GM18508 (cell line): ENCODE data around the gene SOX6.

Experiments used
- ATAC-seq: cut with Tn5 transposase; IDR thresholded peaks from one replicate; pipeline ENCODE4 v1.9.1; 2021; ENCODE audit warnings: moderate number of reproducible peaks; ENCODE audit not compliant: insufficient read depth, unreplicated experiment

Gene SOX6

DNA sequence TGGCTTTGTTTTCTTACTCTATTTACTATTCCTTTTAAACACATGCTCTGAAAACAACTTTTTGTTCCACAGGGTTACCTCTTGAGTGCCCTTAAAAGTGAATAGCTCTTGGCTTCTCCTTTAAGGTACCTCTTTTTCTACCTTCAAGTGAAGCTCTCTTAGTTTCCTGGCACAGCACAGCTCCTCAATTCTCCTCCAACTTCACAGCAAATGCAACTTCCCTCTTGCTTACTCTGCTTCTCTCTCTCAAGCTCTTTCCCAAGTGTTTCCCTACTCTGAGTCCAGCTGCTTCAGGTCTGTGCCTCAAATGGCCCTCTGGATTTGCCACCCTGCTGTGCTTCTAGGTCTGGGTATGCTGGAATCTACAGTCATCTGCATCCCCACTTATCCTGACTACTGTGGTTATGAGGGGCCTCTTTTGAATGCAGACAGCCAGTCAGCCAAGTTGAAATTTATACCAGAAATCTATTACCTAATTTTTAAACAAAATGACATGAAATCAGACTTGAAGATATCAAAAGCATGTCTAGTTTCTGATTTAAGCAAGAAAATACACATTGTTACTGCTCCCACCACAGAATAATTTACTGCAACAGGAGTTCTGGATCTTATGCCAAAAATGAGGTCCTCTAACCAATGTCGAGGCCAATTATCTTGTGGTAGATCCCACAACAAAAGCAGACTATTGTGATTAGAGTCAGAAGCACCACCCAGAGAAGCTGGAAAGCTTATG is 371.1 kb downstream of the SOX6 start:
- no peak for ATAC-seq

DNA sequence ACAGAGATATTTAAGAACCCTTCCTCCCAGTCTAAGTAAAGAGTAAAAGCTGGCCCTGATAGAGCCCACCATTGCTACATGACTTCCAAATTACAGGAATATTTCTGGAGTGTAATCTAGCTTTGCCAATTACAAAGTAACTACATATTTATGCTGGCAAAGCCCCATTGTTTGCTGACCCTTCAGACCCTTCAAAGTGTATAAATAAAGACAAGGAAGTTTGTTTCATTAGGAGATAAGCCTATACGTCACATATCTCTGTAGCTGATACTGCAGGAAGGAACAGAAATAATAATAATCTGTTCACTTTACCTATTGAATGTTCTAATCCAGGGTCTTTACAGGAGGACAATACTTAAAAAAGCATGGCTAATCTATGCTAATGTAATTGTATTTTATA is 375.1 kb downstream of the SOX6 start:
- no peak for ATAC-seq

DNA sequence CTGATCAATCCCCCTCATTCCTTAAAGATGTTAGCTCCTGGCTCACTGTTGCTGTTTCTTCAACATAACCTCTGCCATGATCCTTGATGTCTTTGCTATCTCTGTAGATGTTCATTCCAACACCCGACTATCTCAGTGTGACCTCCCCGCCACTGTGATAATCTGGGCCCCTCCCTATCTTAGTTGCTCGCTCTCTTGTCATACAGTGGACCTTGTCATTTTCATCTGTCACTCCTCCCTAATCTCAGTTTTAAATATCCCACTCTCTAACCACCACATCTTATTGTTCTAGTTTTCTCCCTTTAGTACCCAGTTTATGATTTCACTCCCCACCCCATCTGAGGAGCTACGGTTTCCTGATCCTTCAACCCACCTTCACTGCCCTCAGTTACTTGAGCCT is 379.2 kb downstream of the SOX6 start:
- no peak for ATAC-seq

DNA sequence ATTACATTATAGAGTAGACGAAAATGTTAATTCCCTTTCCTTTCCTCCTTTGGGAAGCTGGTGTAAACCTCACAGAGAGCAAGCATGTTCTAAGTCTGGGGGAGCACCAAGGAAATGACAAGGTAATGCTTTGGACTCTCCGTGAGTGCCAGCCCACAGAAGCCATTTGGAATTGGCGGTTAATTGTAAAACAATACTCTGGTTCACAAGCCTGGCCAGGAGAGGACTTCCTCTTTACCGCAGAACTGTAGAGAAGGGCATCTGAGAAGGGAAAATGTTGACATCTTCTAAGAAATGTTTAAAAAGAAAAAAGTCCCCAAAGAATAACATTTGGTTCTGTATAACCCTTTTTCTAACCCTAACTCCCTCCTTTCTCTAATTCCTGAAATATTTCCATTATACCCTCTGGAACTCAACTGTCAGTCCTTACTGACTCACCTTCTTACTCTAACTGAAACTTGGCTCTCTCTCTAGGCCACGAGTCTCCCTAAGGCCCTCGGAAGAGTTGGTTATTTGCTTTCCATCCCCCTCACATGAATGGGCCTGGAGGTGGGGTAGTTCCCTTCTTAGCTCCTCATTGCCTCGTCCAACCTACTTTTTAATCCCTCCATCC is 379.8 kb downstream of the SOX6 start:
- ATAC-seq: no peak

DNA sequence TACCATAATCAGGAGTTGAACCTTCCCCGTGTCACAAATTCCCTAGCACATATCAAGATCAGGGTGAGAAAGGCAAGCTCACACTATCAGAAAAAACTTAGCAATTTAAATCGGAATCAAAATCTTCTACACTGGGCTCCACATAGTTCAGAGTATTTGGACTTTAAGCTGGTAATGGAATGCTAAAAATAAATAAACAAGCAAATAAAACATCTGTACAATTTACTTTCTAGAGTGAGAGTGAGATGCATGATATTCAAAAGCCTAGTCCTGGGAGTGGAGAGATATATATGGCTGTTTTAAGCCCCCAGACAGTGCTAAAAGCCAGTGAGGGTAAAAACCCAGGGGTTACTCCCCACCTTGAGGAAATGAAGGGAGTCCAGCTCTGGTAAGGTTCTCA is 380.6 kb downstream of the SOX6 start:
- no peak for ATAC-seq

DNA sequence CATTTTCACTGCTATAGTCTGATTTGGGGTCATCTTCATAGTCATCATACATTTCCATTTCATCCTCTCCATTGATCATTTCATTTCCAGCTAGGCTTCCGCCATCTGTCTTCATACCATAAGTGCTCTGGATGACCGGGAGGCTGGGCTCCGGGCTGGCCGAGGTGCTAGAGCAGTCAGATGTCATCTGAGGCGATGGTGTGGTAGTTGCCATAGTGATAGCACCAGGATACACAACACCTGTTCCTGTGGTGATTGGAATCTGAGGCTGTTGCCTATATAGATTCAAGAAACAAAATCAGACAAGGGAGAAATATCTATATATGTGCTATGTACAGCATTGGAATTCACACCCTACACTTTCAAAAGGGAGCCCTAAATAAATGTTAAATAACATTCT is 383.5 kb downstream of the SOX6 start:
- no peak for ATAC-seq

DNA sequence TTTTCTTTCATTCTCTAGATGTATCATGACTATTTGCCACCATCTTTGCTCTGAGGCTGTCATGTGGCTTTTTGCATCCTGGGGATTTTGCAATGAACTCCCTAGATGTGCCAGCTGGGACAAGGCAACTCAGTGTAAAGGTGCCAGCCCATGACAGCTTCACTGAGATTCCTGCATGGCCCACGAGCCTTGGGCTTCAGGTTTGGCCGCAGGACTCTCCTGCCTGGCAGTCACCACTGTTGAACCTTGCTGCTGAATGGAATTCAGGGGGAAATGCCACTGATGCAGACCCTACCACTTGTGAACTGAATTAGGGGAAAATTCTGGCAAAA is 385.2 kb downstream of the SOX6 start:
- ATAC-seq: no peak

DNA sequence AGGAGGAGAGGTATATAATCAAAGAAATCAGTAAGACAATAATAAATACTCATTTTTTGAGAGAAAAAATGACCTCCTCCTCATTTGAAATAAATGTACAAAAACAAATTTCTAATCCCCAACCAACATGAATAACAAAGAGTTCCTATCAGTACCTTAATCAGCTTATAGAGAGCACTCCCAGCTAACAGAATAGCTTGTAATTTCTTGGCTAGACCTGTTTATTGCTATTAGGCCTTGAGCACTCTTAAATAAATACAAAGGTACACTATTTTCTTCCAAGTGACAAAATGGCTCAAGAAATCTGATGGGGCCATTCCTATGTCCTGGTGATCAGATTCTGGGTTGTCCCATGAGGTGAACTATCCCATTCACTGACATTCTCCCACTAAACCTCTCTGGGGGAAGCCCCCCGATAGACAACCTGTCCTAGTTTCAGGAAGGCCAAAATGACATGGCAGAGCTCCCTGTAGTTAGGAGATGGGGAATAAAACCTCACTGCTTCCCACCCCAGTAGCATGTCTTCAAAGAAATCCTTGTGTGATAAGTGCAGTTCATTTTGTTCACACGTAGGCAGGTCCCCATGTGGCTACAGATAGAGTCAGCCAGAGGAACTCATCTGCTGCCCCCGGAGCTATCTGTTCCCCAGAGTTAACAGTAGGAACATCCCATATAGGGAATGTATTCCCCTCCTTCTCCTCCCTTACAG is 385.7 kb downstream of the SOX6 start:
- no peak for ATAC-seq

DNA sequence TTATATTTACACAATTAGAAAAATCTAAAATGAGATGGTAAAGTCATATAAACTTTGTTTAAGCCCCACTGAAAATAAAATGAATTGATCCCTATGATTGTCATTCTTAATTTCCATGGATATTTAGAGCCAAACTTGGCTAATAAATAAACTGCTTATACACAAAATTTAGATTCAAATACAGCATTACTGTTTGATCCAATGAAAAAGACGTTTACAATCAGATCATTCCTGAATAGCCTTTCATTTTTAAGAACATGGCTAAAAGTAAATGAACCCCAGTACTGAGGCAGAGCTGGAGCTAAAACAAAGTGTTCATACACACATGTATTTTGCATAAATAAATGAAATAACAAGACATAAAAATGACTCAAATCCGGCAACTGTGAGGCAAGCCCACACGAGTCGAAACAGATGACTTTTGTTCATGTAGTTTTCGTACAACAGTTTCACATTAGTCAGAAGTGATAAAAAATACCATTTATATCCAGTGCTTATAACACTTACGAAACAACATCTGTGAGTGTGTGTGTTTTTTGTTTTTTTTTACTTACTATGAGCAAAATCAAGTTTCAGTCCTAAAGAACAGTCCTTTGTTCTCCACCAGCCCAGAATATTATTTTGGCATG is 386.5 kb downstream of the SOX6 start:
- no peak for ATAC-seq

DNA sequence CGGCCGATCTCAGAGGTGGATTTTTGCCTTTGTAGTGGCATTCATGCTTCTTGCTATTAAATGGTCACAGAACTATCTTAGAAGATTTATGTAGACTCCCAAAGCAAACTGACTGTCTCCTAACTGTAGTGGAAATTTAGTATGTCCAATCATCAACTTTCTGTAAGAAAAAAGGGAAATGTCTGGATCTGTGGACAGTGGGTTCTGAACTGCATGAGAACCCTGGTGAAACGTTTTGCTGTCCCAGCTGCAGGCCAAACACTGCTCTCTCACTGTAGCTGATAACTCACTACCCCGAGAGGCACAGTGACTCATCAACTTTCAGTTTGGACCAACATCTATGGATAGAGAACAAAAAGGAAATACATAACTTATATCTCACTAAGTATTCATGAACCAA is 387.1 kb downstream of the SOX6 start:
- ATAC-seq: peak; percentile 66

DNA sequence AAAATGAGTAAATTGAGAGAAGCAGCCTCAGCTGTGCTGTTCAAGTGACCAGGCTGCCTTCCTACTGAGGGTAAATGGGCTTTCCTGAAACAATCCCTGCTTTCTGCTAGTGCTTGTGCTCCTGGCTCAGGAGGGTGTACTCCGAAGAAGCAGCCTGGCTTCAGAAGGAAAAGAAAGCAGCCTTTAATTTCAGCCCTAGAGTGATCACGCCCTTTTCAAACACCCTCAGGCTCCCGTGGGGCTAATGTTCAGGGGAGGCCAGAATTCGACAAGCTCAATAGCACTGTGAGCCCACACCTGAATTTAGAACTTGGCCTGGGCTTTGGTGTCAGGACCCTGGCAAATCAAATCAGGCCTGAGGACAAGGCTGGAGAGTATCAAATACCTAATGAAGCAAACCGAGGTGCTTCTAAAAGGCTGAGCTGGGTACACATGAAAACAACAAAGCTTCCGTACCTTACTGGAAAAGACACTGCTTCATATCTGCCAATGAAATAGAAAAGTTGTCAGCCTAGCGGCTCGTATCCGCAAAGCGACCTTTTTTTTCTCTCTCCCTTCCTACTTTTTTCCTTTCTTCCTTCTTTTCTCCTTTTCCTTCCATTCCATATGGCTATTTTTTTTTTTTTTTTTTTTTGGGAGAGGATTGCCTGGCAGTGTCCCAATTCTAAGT is 387.8 kb downstream of the SOX6 start:
- ATAC-seq: no peak

DNA sequence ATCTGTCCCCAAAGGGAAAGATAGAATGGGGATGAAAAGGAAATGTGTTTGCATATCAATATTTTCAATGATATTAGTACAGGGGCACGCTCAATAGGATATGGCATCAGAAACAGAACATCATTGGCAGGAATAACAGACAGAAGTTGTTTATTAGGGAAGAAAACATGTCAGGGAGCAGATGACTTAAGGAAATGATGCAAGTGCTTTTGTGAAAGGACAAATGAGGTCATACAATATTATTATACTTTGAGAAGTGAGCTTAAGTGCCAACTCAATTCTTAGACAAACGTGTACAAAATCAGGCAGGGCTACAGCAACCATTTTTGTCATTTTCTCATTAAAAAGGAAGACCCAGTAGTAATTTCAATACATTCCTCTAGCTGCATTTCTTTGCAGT is 388.4 kb downstream of the SOX6 start:
- ATAC-seq: no peak

DNA sequence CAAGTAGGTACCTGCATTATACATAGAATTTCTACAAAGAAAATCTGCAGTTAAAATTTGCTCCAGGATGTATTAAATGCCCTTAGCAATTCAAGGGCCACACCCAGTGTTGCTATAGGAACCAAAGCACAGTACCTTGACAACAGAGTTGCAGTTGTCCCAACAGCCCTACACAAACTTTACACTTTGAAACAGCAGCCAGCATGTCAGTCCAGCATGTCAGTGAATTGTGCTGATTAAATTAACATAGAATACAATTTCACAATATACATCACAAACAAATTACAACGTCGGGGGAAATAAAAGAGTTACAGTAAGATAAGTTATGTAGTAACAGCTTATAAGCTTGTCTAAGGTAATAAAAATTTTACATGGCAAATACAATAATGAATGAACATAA is 389.2 kb downstream of the SOX6 start:
- ATAC-seq: no peak

DNA sequence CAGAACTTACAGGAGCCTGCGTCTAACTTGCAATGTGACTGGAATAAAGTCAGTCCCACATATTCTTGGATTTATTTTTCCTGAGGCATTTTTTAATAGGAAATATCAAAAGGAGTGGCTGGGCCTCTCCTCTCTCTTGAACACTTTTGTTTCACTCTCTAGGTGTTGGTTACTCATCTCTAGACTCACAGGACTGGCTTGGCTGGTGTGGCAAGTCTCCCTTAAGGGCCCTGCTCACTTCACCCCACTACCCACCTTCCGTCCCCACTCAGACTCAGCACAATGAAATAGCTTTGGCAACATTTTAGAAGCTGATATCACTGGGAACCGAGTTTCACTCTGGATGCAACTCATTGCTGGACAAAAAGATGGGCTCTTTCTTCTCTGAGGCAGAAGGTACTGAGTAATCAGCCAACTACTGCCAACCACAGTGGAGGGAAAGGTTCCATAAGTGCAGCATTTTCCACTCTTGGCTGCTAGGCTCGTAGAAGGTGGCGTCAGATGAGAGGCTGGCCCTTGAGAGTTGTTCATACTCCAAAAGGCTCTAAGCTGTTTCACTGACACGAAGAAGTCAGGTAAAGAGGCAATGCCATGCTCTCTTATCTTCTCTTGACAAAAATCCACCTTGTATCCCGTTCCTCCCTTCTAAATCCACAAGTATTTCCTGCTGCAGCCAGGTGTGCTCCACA is 390.6 kb downstream of the SOX6 start:
- ATAC-seq: no peak

DNA sequence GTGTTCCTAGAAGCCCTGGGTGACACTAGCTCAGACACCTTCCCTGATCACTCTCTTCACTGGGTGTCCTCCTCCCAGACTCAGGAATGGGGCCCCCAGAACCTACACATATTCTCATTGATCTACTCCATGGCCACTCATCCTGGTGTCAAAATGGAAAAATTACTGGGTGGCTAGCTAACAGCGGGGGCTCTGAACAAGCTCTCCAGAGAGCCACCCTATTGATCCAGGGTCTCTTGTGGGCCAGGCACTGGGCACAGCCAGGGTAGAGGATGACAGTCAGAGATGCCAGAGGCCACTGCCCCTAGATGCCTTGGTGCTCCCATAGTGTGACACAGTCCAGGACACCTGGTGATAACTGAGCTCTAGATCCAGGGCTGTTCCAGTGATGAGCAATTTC is 393.1 kb downstream of the SOX6 start:
- no peak for ATAC-seq

DNA sequence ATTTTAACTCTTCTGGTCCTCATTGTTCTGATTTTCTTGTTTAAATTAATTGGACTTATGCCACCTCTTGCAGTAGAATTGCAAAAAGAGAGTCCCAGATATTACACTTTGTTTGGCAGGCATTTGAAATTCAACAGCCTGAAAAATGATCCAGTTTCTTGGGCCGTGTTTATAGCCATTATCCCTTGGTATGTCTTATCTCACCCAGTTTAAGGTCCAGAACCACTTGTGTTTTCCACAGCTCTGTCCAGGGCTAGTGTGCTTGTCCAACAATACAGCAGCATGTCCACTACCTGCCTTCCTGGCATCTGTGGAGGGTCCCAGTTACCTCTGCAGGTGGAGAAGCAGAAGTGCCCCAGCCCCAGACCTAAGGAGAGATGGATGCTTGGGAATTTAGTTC is 397.4 kb downstream of the SOX6 start:
- ATAC-seq: no peak

DNA sequence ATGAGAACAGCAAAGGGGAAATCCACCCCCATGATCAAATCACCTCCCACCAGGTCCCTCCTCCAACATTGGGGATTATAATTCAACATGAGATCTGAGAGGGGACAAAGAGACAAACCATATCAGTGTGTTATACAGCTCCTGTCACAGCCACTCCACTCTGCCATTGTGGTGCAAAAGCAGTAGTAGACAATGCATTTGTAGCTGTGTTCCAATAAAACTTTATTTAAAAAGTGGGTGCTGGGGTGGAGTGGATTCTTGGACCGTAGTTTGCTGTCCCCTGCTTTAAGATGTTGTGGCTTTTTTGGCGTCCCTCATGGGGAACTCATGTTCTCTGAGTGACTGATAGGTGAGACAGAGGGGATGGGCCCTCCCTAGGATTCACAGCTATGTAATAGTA is 399.1 kb downstream of the SOX6 start:
- no peak for ATAC-seq

DNA sequence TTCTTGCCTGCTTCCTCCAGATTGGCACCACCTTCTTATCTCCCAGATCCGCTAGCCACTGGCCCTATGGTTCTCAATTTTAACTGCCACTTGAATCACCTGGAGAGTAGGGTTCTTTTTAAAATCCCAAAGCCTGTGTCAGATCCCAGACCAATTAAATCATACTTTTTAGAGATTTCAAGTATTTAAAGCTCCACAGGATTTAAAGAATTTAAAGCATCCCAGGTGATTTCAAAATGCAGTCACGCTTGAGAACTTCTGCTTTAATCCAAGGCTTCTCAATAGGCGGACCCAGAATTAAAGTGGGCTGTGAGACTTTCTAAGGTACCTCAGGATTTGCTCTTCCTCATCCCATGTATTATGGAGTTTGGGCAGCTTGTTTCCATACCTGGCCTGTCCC is 400.0 kb downstream of the SOX6 start:
- ATAC-seq: no peak

DNA sequence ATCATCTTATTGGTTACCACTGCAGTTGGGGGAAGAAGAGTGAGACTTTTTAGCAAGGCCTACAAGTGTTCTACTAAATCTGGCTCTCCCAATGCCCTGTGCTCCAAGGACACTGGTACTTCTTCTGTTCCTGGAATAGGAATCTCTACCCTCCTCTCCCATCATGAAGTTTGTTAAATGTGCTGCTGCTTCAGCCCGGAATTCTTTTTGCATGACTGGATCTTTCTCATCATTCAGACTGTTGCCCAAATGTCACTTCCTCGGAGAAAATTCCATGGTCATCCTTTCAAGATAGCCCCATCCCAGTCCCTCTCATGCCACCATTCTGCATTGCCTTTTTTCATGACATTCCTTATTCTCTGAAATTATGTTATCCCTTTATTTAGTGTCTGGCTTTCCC is 400.8 kb downstream of the SOX6 start:
- ATAC-seq: no peak
